ENCODE data around the gene EFNA1. TPM values are rescaled to one million over a fixed set of nuclear protein-coding genes. Genes with fewer than 3 reads are reported as not detected.

Gene EFNA1
- total and polyA plus RNA-seq, 2 of the 13 experiments (the other 11 are each of a cell fraction or from before 2014, with no cell fraction given) = 81.8 to 874 TPM

GRCh38 chr1:155128755-155129473 is 1.2 kb downstream of the EFNA1 start (continued):
- TF ChIP-seq PHB2 (IDR thresholded peaks at IDR 0.05; ENCODE audit: partially characterized antibody) (no peak), REST (IDR thresholded peaks at IDR 0.05; ENCODE audit: borderline replicate concordance in 1 of 2, low read depth in 1 of 2, low read length in 2 of 2) (peak in 1 of 2 experiments; percentile 69; a peak in 2 of 4 replicates), NR3C1 (CRISPR knock-in tag; IDR thresholded peaks at IDR 0.05) (no peak), NFRKB (IDR thresholded peaks at IDR 0.05) (no peak), JUNB (CRISPR knock-in tag; IDR thresholded peaks at IDR 0.05; ENCODE audit: borderline replicate concordance) (no peak), MBNL3 (CRISPR knock-in tag; conservative IDR thresholded peaks at IDR 0.05) (no peak), TIGD3 (CRISPR knock-in tag; IDR thresholded peaks at IDR 0.05; ENCODE audit: borderline replicate concordance) (peak; percentile 55; the same call in 1 of the 2 replicates), CBFB (CRISPR knock-in tag; IDR thresholded peaks at IDR 0.05) (no peak), ATRX (CRISPR knock-in tag; IDR thresholded peaks at IDR 0.05; ENCODE audit: borderline replicate concordance) (no peak), ZNF383 (CRISPR knock-in tag; IDR thresholded peaks at IDR 0.05; ENCODE audit: borderline replicate concordance) (0 out of 2 replicates have a peak, but pooled peaks have one; percentile 84), ZC3H13 (CRISPR knock-in tag; IDR thresholded peaks at IDR 0.05) (peak; percentile 80), ZNF329 (CRISPR knock-in tag; IDR thresholded peaks at IDR 0.05; ENCODE audit: low read depth) (0 out of 2 replicates have a peak, but pooled peaks have one; percentile 26), ZNF749 (CRISPR knock-in tag; IDR thresholded peaks at IDR 0.05; ENCODE audit: borderline replicate concordance) (peak; percentile 89), ZNF543 (CRISPR knock-in tag; IDR thresholded peaks at IDR 0.05) (0 out of 2 replicates have a peak, but pooled peaks have one; percentile 33), SNAPC5 (CRISPR knock-in tag; IDR thresholded peaks at IDR 0.05; ENCODE audit: borderline replicate concordance) (no peak), ZBTB14 (CRISPR knock-in tag; IDR thresholded peaks at IDR 0.05) (no peak), ZNF687 (CRISPR knock-in tag; IDR thresholded peaks at IDR 0.05) (peak; percentile 89), SMARCC2 (IDR thresholded peaks at IDR 0.05) (no peak), KAT7 (CRISPR knock-in tag; IDR thresholded peaks at IDR 0.05; ENCODE audit: borderline replicate concordance) (peak; percentile 31; the same call in 1 of the 2 replicates)

Measured in HepG2 (cell line).